ENCODE results near the gene GALNTL6.

DNA sequence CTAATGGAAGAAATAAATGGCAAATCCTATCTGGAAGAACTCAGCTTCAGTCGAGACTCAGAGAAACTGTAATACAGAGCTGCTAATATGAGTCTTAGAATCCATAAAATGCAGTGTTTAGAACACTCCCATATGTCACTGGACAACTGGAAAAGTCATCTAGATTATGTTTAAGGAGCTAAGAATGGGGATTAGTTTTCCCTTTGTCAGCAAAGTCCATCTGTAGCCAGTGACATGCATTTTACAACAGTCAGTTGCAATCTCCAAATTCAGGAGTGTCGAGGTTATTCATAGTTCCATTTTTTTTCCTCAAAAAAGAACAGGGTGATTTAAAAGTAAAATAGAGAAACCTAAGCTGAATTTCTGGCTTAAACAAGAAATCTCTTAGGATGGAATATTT is 838.8 kb downstream of the GALNTL6 start:
- no peak for TF ChIP-seq POLR2AphosphoS5 (IDR thresholded peaks at IDR 0.05; ENCODE audit: low read depth)
- TF ChIP-seq, protein P1, sequence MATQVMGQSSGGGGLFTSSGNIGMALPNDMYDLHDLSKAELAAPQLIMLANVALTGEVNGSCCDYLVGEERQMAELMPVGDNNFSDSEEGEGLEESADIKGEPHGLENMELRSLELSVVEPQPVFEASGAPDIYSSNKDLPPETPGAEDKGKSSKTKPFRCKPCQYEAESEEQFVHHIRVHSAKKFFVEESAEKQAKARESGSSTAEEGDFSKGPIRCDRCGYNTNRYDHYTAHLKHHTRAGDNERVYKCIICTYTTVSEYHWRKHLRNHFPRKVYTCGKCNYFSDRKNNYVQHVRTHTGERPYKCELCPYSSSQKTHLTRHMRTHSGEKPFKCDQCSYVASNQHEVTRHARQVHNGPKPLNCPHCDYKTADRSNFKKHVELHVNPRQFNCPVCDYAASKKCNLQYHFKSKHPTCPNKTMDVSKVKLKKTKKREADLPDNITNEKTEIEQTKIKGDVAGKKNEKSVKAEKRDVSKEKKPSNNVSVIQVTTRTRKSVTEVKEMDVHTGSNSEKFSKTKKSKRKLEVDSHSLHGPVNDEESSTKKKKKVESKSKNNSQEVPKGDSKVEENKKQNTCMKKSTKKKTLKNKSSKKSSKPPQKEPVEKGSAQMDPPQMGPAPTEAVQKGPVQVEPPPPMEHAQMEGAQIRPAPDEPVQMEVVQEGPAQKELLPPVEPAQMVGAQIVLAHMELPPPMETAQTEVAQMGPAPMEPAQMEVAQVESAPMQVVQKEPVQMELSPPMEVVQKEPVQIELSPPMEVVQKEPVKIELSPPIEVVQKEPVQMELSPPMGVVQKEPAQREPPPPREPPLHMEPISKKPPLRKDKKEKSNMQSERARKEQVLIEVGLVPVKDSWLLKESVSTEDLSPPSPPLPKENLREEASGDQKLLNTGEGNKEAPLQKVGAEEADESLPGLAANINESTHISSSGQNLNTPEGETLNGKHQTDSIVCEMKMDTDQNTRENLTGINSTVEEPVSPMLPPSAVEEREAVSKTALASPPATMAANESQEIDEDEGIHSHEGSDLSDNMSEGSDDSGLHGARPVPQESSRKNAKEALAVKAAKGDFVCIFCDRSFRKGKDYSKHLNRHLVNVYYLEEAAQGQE (IDR thresholded peaks at IDR 0.05; ENCODE audit: insufficient replicate concordance, low read depth): no peak
- TF ChIP-seq, protein P2, sequence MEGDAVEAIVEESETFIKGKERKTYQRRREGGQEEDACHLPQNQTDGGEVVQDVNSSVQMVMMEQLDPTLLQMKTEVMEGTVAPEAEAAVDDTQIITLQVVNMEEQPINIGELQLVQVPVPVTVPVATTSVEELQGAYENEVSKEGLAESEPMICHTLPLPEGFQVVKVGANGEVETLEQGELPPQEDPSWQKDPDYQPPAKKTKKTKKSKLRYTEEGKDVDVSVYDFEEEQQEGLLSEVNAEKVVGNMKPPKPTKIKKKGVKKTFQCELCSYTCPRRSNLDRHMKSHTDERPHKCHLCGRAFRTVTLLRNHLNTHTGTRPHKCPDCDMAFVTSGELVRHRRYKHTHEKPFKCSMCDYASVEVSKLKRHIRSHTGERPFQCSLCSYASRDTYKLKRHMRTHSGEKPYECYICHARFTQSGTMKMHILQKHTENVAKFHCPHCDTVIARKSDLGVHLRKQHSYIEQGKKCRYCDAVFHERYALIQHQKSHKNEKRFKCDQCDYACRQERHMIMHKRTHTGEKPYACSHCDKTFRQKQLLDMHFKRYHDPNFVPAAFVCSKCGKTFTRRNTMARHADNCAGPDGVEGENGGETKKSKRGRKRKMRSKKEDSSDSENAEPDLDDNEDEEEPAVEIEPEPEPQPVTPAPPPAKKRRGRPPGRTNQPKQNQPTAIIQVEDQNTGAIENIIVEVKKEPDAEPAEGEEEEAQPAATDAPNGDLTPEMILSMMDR (IDR thresholded peaks at IDR 0.05; ENCODE audit: insufficient read depth, low read length): no peak

All from HL-60 (cell line).